WERI-Rb-1 (cell line): ENCODE measurements around the gene E4F1.
A peak's percentile ranks its signal among the peaks of the same experiment; 100 is the strongest.

ENCODE experiments used
- DNase-seq: peaks from one replicate; pipeline ENCODE4 v3.0.0-alpha.2; 2020
- H3K27ac ChIP-seq: fragments of 250-450 bp; sonication (Bioruptor Pico); 2 replicates; pipeline ENCODE4 v1.5.1; 2020; ENCODE audit warnings: mild to moderate bottlenecking, moderate library complexity
- H3K27me3 ChIP-seq: fragments of 250-450 bp; sonication (Bioruptor Pico); 2 replicates; pipeline ENCODE4 v1.5.1; 2021; ENCODE audit warnings: mild to moderate bottlenecking, low read depth, moderate library complexity; ENCODE audit not compliant: insufficient read depth, severe bottlenecking
- H3K36me3 ChIP-seq: fragments of 250-450 bp; sonication (Bioruptor Pico); 2 replicates; pipeline ENCODE4 v1.5.1; 2020; ENCODE audit warnings: mild to moderate bottlenecking, moderate library complexity
- H3K4me3 ChIP-seq: 2 replicates; pipeline ENCODE4 v1.5.1; 2011; ENCODE audit warnings: low read depth, mild to moderate bottlenecking, control low read depth, low read length
- H3K9me3 ChIP-seq: fragments of 250-450 bp; sonication (Bioruptor Pico); 2 replicates; pipeline ENCODE4 v1.5.1; 2021; ENCODE audit warnings: mild to moderate bottlenecking, moderate library complexity; ENCODE audit not compliant: severe bottlenecking
- TF ChIP-seq, protein P1 (sequence below): IDR thresholded peaks from 2 replicates; pipeline ENCODE4 v1.5.1; 2011; ENCODE audit warnings: low read depth, mild to moderate bottlenecking, control low read depth, inconsistent platforms, low read length

E4F1 gene

DNA sequence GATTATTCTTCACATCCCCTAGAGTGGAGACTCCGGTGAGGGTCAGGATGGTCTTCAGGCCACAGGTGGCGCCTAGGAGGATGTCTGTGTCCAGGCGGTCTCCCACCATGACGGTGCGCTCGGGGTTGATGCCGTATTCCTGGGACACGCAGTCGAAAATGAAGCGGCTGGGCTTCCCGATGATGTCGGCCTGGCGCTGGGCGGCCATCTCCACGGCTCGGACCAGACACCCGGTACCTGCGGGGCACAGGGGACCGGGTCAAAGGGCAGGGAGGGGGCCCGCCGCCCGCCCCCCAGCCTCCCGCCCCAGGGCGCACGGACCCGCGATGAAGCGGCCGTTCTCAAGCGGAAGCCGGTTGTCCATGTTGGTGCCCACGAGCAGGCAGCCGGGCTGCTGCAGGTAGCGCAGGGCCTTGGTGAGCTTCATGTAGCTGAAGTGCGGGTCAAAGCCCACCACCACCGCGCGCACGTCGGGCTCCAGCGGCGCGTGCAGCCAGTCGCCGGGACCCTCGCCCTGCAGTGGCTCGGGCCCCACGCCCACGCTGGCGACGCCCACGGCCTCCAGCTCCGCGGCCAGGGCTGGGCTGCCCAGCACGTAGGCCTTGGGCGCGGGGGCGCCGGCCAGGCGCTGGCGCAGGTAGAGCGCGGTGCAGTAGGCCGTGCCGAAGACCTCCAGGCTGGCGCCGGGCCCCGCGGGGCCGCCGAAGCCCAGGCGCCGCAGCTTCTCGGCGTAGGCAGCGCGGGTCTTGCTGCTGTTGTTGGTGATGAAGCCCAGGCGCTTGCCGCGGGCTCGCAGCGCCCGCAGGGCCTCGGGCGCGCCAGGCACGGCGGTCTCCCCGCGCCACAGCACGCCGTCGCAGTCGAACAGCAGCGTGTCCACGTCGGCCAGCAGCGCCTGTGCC is 9.3 kb upstream of the E4F1 start:
- Histone ChIP-seq H3K27ac (peak overlapping the region; percentile 93), H3K36me3 (peaks cover 39% of the 10 kb centered on the region), H3K27me3 (no peaks in the 10 kb centered on the region), H3K4me3 (peak overlapping the region; percentile 73), H3K9me3 (no peaks in the 10 kb centered on the region)
- DNase-seq, result no peak
- TF ChIP-seq, protein P1, sequence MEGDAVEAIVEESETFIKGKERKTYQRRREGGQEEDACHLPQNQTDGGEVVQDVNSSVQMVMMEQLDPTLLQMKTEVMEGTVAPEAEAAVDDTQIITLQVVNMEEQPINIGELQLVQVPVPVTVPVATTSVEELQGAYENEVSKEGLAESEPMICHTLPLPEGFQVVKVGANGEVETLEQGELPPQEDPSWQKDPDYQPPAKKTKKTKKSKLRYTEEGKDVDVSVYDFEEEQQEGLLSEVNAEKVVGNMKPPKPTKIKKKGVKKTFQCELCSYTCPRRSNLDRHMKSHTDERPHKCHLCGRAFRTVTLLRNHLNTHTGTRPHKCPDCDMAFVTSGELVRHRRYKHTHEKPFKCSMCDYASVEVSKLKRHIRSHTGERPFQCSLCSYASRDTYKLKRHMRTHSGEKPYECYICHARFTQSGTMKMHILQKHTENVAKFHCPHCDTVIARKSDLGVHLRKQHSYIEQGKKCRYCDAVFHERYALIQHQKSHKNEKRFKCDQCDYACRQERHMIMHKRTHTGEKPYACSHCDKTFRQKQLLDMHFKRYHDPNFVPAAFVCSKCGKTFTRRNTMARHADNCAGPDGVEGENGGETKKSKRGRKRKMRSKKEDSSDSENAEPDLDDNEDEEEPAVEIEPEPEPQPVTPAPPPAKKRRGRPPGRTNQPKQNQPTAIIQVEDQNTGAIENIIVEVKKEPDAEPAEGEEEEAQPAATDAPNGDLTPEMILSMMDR, result 0 out of 2 replicates have a peak, but pooled peaks have one; percentile 5

DNA sequence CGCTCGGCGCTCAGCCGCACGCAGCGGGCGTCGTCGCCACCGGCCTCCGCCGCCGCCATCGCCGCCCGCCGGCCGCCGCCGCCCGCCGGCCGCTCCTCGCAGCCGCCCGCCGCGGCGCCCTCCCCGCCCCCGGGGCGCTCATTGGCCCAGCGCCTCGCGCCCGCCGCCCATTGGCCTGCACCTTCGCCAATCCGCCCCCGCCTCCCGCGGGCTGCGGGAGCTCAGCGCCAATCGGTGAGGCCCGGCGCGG is 8.7 kb upstream of the E4F1 start, which contains the start of gene PGP:
Gene PGP, minus strand, starts transcription at position 122 of the 250 bp plus-strand sequence. Its CDS starts 63 bp downstream, at position 59.
- TF ChIP-seq, protein P1, result no peak
- Histone ChIP-seq H3K4me3 (peak within 1 kb of the TSS; percentile 77), H3K27me3 (no peaks in the 10 kb centered on the region), H3K36me3 (peaks cover 33% of the 10 kb centered on the region), H3K9me3 (no peaks in the 10 kb centered on the region), H3K27ac (peak within 1 kb of the TSS; percentile 96)
- DNase-seq, result no peak

DNA sequence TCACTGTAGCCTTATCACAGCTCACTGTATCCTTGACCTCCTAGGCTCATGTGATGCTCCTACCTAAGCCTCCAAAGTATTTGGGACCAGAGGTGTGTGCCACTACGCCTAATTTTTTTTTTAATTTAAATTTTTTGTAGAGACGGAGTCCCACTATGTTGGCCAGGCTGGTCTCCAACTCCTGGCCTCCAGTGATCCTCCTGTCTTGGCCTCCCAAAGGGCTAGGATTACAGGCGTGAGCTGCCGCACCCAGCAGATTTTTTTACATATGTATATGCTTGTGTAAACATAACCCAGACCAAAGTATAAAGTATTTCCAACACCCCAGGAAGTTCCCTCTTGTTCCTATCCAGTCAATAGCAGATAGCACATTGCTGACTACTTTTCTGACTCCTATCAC is 7.1 kb upstream of the E4F1 start:
- DNase-seq, result no peak
- TF ChIP-seq, protein P1, result no peak
- Histone ChIP-seq H3K27me3 (no peaks in the 10 kb centered on the region), H3K36me3 (peaks cover 24% of the 10 kb centered on the region), H3K4me3 (no peak overlapping the region), H3K27ac (peak overlapping the region; percentile 96), H3K9me3 (no peaks in the 10 kb centered on the region)

DNA sequence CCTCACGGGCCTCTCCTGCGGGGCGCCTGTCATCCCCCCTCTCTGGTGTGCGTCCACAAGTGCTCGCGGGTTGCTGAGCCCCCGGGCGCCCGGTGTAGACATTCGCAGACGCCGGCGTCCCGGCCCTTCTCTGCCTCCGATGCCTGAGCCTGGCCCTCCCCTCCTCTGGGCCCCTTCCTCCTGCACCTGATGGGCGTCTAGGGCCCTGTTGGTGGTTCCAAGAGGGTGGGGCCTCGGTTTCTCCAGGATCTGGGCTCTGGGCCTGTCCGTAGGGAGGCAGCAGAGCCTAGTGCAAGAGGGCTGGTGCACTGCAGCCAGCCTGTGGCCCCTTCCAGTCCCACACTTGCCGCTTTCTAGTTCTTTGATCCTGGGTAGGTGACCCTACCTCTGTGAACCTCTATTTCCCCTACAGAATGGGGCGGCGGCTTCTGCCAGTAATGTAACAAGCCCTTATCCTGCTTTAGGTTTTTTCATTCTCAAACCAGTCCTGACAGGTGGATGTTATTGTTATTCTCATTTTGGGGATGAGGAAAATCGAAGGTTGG is 623 bp downstream of the E4F1 start:
- Histone ChIP-seq H3K9me3 (no peaks in the 10 kb centered on the region), H3K27me3 (no peaks in the 10 kb centered on the region), H3K4me3 (peak overlapping the region; percentile 97), H3K36me3 (peaks cover 45% of the 10 kb centered on the region), H3K27ac (peak overlapping the region; percentile 89)
- TF ChIP-seq, protein P1, result peak; percentile 23; the same call in 1 of the 2 replicates
- no peak for DNase-seq

DNA sequence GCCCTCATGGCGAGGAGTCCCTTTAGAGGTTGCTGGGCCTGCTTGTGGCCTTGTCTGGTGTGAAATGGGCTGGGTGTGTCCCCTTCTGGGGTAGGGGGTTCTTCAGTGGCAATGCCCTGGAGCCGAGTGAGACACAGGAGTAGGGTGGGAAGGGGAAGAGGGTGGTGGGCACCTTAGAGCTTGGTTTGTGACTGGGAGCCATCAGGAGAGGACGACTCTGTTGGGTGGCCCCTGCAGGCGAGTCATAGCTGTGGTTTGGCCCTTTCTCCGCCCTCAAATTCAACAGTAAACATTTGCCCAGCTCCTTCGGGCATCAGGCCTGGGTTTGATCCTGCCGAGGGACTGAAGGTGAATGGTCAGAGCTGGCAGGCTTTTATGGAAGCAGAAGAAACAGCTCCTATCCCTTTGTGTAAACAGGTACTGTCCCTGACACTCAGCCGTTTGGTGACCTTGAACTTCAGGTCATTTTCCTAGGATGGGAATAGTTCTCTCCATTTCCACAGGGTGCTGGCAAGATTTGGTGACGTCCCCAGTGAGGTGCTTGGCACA is 2.9 kb downstream of the E4F1 start:
- DNase-seq, result no peak
- Histone ChIP-seq H3K4me3 (no peak overlapping the region), H3K9me3 (no peaks in the 10 kb centered on the region), H3K36me3 (peaks cover 67% of the 10 kb centered on the region), H3K27ac (no peak overlapping the region), H3K27me3 (no peaks in the 10 kb centered on the region)
- TF ChIP-seq, protein P1, result no peak
